ENCODE data around the gene SLC25A34. TPM values are rescaled to one million over a fixed set of nuclear protein-coding genes. Genes with fewer than 3 reads are reported as not detected.

Gene SLC25A34
- polyA plus RNA-seq, 1 of the 3 experiments (the other 2 are of a cell fraction): 1.4 TPM

DNA sequence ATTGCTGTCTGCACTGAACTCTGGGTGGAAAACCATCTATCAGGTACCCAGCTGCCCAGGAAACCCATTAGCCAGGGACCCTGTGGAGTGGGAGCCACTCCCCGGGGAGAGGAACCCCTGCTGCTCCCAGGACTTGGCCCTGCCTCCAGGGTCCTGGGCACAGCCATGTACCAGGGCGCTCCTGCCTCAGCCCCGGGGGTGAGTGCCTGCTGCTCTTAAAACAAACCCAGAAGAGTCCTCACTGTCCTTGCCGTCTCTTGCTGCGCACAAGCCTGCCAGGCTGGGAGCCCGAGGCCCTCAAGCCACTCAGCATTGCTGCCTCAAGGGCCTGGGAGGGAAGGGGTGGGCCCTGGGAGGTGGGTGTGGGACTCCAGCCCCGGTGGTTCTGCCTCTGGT, 3.4 kb upstream of the SLC25A34 start (continued):
- TF ChIP-seq RAD21 (IDR thresholded peaks at IDR 0.05; ENCODE audit: low read length) (no peak), FOXM1 (IDR thresholded peaks at IDR 0.05; ENCODE audit: low read depth) (no peak), NRF1 (IDR thresholded peaks at IDR 0.05; ENCODE audit: low read depth, low read length) (no peak), USF2 (IDR thresholded peaks at IDR 0.05; ENCODE audit: borderline replicate concordance, low read depth, low read length) (no peak), ZBTB33 (IDR thresholded peaks at IDR 0.05; ENCODE audit: borderline replicate concordance, low read depth) (no peak), MEF2A (IDR thresholded peaks at IDR 0.05; ENCODE audit: borderline replicate concordance, low read depth) (no peak), RCOR1 (IDR thresholded peaks at IDR 0.05; ENCODE audit: low read length) (no peak), SMC3 (IDR thresholded peaks at IDR 0.05; ENCODE audit: low read depth, low read length) (no peak)

GRCh38 chr1:15733218-15733725, 2.8 kb upstream of the SLC25A34 start:
- no peaks in the 10 kb centered on the region for H3K79me2 ChIP-seq (ENCODE audit: insufficient read depth)
- H3K9me3 ChIP-seq: no peaks in the 10 kb centered on the region
- ChIA-PET CTCF (interaction anchor here (1.2 kb wide), 1 partner anchor 8 kb away, joined by 3 read pairs; no protein-coding TSS in a partner anchor), POLR2A (no interaction called here)
- H3K4me3 ChIP-seq (ENCODE audit: low read depth in 2 of 2, low read length in 1 of 2): no peak overlapping the region
- no peak overlapping the region for H3K4me2 ChIP-seq
- H3F3A ChIP-seq (replicated peaks; ENCODE audit: insufficient read depth): no peaks in the 10 kb centered on the region
- H4K20me1 ChIP-seq (ENCODE audit: insufficient read depth): no peaks in the 10 kb centered on the region
- H3K9me2 ChIP-seq: no peaks in the 10 kb centered on the region
- H3K27ac ChIP-seq (ENCODE audit: low read depth in 2 of 2, low read length in 1 of 2): no peak overlapping the region
- H3K27me3 ChIP-seq (ENCODE audit: insufficient read depth): no peaks in the 10 kb centered on the region
- peaks cover 0 to 55% of the 10 kb centered on the region in 2 experiments for H3K36me3 ChIP-seq (replicated peaks in 1 of 2; ENCODE audit: control insufficient read depth in 1 of 2, insufficient read depth in 2 of 2, low read length in 1 of 2)
- H3K4me1 ChIP-seq (ENCODE audit: control insufficient read depth in 1 of 2, insufficient read depth in 2 of 2, low read depth in 1 of 2, low read length in 1 of 2): peaks cover 0 to 27% of the 10 kb centered on the region in 2 experiments; a peak in 1 of 4 replicates
- TF ChIP-seq ZBTB33 (IDR thresholded peaks at IDR 0.05; ENCODE audit: borderline replicate concordance, low read depth) (no peak), MAX (IDR thresholded peaks at IDR 0.05; ENCODE audit: low read depth) (no peak), JUND (IDR thresholded peaks at IDR 0.05) (no peak), EZH2phosphoT487 (IDR thresholded peaks at IDR 0.05; ENCODE audit: borderline replicate concordance, low read depth) (no peak)
- TF ChIP-seq, protein P1, sequence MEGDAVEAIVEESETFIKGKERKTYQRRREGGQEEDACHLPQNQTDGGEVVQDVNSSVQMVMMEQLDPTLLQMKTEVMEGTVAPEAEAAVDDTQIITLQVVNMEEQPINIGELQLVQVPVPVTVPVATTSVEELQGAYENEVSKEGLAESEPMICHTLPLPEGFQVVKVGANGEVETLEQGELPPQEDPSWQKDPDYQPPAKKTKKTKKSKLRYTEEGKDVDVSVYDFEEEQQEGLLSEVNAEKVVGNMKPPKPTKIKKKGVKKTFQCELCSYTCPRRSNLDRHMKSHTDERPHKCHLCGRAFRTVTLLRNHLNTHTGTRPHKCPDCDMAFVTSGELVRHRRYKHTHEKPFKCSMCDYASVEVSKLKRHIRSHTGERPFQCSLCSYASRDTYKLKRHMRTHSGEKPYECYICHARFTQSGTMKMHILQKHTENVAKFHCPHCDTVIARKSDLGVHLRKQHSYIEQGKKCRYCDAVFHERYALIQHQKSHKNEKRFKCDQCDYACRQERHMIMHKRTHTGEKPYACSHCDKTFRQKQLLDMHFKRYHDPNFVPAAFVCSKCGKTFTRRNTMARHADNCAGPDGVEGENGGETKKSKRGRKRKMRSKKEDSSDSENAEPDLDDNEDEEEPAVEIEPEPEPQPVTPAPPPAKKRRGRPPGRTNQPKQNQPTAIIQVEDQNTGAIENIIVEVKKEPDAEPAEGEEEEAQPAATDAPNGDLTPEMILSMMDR (IDR thresholded peaks at IDR 0.05): no peak
- no peak overlapping the region for H3K9ac ChIP-seq
- H2AFZ ChIP-seq (ENCODE audit: low read depth): no peak overlapping the region
- WGBS (ENCODE audit: low lambda C conversion rate): 85% methylated on average over 6 of the region's 11 CpGs
- DNase-seq: no peak

Data from SK-N-SH (cell line).